IPS DF 19.7 (cell line): ENCODE results near the gene ACAP3.

ENCODE experiments used
- DNase-seq: peaks from one replicate; pipeline ENCODE4 v3.0.0-alpha.2; 2013; ENCODE audit warnings: low read depth, low spot score

Gene ACAP3

GRCh38 chr1:1245817-1246576, 61.7 kb downstream of the ACAP3 start:
- DNase-seq: no peak

GRCh38 chr1:1245178-1245816, 62.4 kb downstream of the ACAP3 start:
- no peak for DNase-seq

GRCh38 chr1:1244192-1244811, 63.4 kb downstream of the ACAP3 start:
- DNase-seq: no peak

GRCh38 chr1:1243807-1244191, 63.9 kb downstream of the ACAP3 start:
- no peak for DNase-seq

GRCh38 chr1:1243266-1243660, 64.5 kb downstream of the ACAP3 start:
- DNase-seq: no peak

- no peak for DNase-seq
Measured at GRCh38 chr1:1242461-1243265, 65.1 kb downstream of the ACAP3 start.
